Measurements from ENCODE around the gene OR56A1. TPM values are rescaled to one million over a fixed set of nuclear protein-coding genes. Genes with fewer than 3 reads are reported as not detected.
"Not testable (repeated sequence)": the region's sequence is repeated elsewhere in the genome, so short reads cannot be mapped to it uniquely, and the experiment has no call there.

OR56A1 gene
- total RNA-seq, result not detected

GRCh38 chr11:6030708-6031405 lies at the start of gene OR56A1:
OR56A1 (minus strand) TSS chr11:6030758; CDS start chr11:6027692, 3,066 bp downstream.
- Histone ChIP-seq H3K4me3 (no peak within 1 kb of the TSS), H3K9me3 (no peaks in the 10 kb centered on the region), H3K36me3 (no peaks in the 10 kb centered on the region), H3K27me3 (no peaks in the 10 kb centered on the region), H3K4me1 (no peaks in the 10 kb centered on the region), H3K27ac (no peak within 1 kb of the TSS)
- TF ChIP-seq EP300 (IDR thresholded peaks at IDR 0.05), result no peak
- no peak for DNase-seq (ENCODE audit: low spot score in 2 of 2)
- WGBS, 2 donors, result 83 to 86% methylated on average over 1 of the region's 1 CpG

GRCh38 chr11:6079463-6079862 lies 48.9 kb upstream of the OR56A1 start:
- no peak for DNase-seq (ENCODE audit: low spot score in 2 of 2)
- Histone ChIP-seq H3K4me1 (no peaks in the 10 kb centered on the region), H3K27ac (no peak overlapping the region), H3K27me3 (no peaks in the 10 kb centered on the region), H3K4me3 (no peak overlapping the region), H3K9me3 (peaks cover 0 to 41% (median 2%) of the 10 kb centered on the region in 4 donors), H3K36me3 (no peaks in the 10 kb centered on the region)
- TF ChIP-seq POLR2A (IDR thresholded peaks at IDR 0.05) (no peak), CTCF (IDR thresholded peaks at IDR 0.05) (no peak), EP300 (IDR thresholded peaks at IDR 0.05) (no peak)
- 53 to 72% methylated on average over 4 of the region's 4 CpGs for WGBS, 2 donors

- peaks cover 0 to 27% (median 0%) of the 10 kb centered on the region in 4 donors for H3K9me3 ChIP-seq
- H3K36me3 ChIP-seq, result no peaks in the 10 kb centered on the region
- no peak for DNase-seq (ENCODE audit: low spot score in 2 of 2)
- no peaks in the 10 kb centered on the region for H3K27me3 ChIP-seq
- no peaks in the 10 kb centered on the region for H3K4me1 ChIP-seq
- H3K4me3 ChIP-seq, result no peak overlapping the region
- TF ChIP-seq EP300 (IDR thresholded peaks at IDR 0.05) (no peak), POLR2A (IDR thresholded peaks at IDR 0.05) (no peak)
- H3K27ac ChIP-seq, result no peak overlapping the region
- 86 to 88% methylated on average over 6 of the region's 6 CpGs for WGBS, 2 donors
Measured at GRCh38 chr11:6077723-6078122, 47.2 kb upstream of the OR56A1 start.

GRCh38 chr11:6076443-6076842 lies 45.9 kb upstream of the OR56A1 start:
- WGBS, 2 donors, result 83 to 88% methylated on average over 2 of the region's 2 CpGs
- peaks cover 0 to 25% (median 0%) of the 10 kb centered on the region in 4 donors for H3K9me3 ChIP-seq
- not testable (repeated sequence) for H3K36me3 ChIP-seq; H3K27ac ChIP-seq; H3K4me3 ChIP-seq; H3K27me3 ChIP-seq; DNase-seq (ENCODE audit: low spot score in 2 of 2); H3K4me1 ChIP-seq

- no peak for DNase-seq (ENCODE audit: low spot score in 2 of 2)
- H3K27ac ChIP-seq, result no peak overlapping the region
- TF ChIP-seq POLR2A (IDR thresholded peaks at IDR 0.05) (no peak), EP300 (IDR thresholded peaks at IDR 0.05) (no peak), CTCF (IDR thresholded peaks at IDR 0.05) (no peak)
- no peaks in the 10 kb centered on the region for H3K27me3 ChIP-seq
- H3K4me3 ChIP-seq, result no peak overlapping the region
- no peaks in the 10 kb centered on the region for H3K36me3 ChIP-seq
- H3K9me3 ChIP-seq, result no peaks in the 10 kb centered on the region
- H3K4me1 ChIP-seq, result no peaks in the 10 kb centered on the region
- 76 to 78% methylated on average over 4 of the region's 4 CpGs for WGBS, 2 donors
Measured at GRCh38 chr11:6067502-6067901, 36.9 kb upstream of the OR56A1 start.

- DNase-seq (ENCODE audit: low spot score in 2 of 2), result no peak
- WGBS, 2 donors, result 72 to 87% methylated on average over 5 of the region's 5 CpGs
- no peak overlapping the region for H3K4me3 ChIP-seq
Measured at GRCh38 chr11:6062691-6063358, 32.3 kb upstream of the OR56A1 start.

More at GRCh38 chr11:6062691-6063358, 32.3 kb upstream of the OR56A1 start:
- H3K4me1 ChIP-seq, result no peaks in the 10 kb centered on the region
- TF ChIP-seq POLR2A (IDR thresholded peaks at IDR 0.05) (no peak), EP300 (IDR thresholded peaks at IDR 0.05) (no peak), CTCF (IDR thresholded peaks at IDR 0.05) (no peak)
- H3K27ac ChIP-seq, result no peak overlapping the region
- H3K36me3 ChIP-seq, result no peaks in the 10 kb centered on the region
- no peaks in the 10 kb centered on the region for H3K27me3 ChIP-seq
- H3K9me3 ChIP-seq, result no peaks in the 10 kb centered on the region
